K562 (cell line): ENCODE data around the gene ZMIZ1. TPM values are rescaled to one million over a fixed set of nuclear protein-coding genes. Genes with fewer than 3 reads are reported as not detected.
A peak's percentile ranks its signal among the peaks of the same experiment; 100 is the strongest.

ENCODE experiments used
- FOXM1 ChIP-seq, 2 experiments: fragments of 450-650 bp in 1 of 2; sonication (generic) in 1 of 2; formaldehyde crosslinking in 1 of 2; IDR thresholded peaks; 2 replicates each; pipeline versions ENCODE4 v1.6.1 to v1.9.0; 2017 to 2022; ENCODE audit warnings: low read depth in 2 of 2, mild to moderate bottlenecking in 2 of 2, missing genetic modification reagents in 1 of 2, moderate library complexity in 1 of 2
- GABPA ChIP-seq: fragments of 200-800 bp; sonication (Bioruptor generic); conservative IDR thresholded peaks from 2 replicates; pipeline ENCODE4 v1.6.1; 2016; ENCODE audit warnings: low read depth, missing genetic modification characterization, missing compliant biosample characterization
- MLLT1 ChIP-seq, 2 experiments: fragments of 450-650 bp; IDR thresholded peaks; 2 replicates each; pipeline ENCODE4 v1.6.1; 2016
- PYGO2 ChIP-seq: fragments of 450-650 bp; IDR thresholded peaks from 2 replicates; pipeline ENCODE4 v1.6.1; 2016; ENCODE audit warnings: mild to moderate bottlenecking, missing genetic modification characterization, moderate library complexity, missing compliant biosample characterization
- RBBP5 ChIP-seq: fragments of 200-600 bp; sonication (generic); IDR thresholded peaks from 2 replicates; pipeline ENCODE4 v1.6.1; 2012; ENCODE audit warnings: borderline replicate concordance, mild to moderate bottlenecking, low read length, control low read depth, inconsistent platforms; ENCODE audit not compliant: insufficient read depth, poor library complexity, severe bottlenecking
- RBFOX2 ChIP-seq: fragments of 200-400 bp; formaldehyde crosslinking; IDR thresholded peaks from 2 replicates; pipeline ENCODE4 v1.6.1; 2017; ENCODE audit warnings: low read depth, mild to moderate bottlenecking, low read length, moderate library complexity
- SMARCA4 ChIP-seq: fragments of 450-650 bp; IDR thresholded peaks from 2 replicates; pipeline ENCODE4 v1.6.1; 2016
- TEAD2 ChIP-seq: fragments of 450-650 bp; IDR thresholded peaks from 2 replicates; pipeline ENCODE4 v1.6.1; 2016; ENCODE audit warnings: missing genetic modification characterization, control low read depth, missing compliant biosample characterization
- TEAD4 ChIP-seq, 2 experiments: sonication (generic) in 1 of 2; formaldehyde crosslinking in 1 of 2; IDR thresholded peaks; 2 replicates each; pipeline versions ENCODE4 v1.6.1 to v1.8.0; 2012 to 2022; ENCODE audit warnings: borderline replicate concordance in 1 of 2, inconsistent platforms in 1 of 2, low read length in 1 of 2, mild to moderate bottlenecking in 1 of 2, missing genetic modification reagents in 1 of 2
- VEZF1 ChIP-seq: fragments of 200-800 bp; sonication (Bioruptor generic); IDR thresholded peaks from 2 replicates; pipeline ENCODE4 v1.6.1; 2017; ENCODE audit warnings: missing genetic modification characterization, missing compliant biosample characterization
- ZNF197 ChIP-seq: fragments of 200-800 bp; sonication (Bioruptor generic); IDR thresholded peaks from 2 replicates; pipeline ENCODE4 v1.6.1; 2016; ENCODE audit warnings: low read depth, missing genetic modification characterization, missing compliant biosample characterization
- ZNF639 ChIP-seq, 2 experiments: fragments of 200-800 bp in 1 of 2; sonication (Bioruptor generic) in 1 of 2; sonication (generic) in 1 of 2; formaldehyde crosslinking in 1 of 2; IDR thresholded peaks in 1 of 2; conservative IDR thresholded peaks in 1 of 2; 2 replicates each; pipeline versions ENCODE4 v1.5.0 to v1.6.1; 2016 to 2020; ENCODE audit warnings: missing compliant biosample characterization in 1 of 2, missing genetic modification characterization in 1 of 2, missing genetic modification reagents in 1 of 2
- polyA plus RNA-seq, 8 experiments: library from polyadenylated mRNA; depleted of rRNA in 4 of 8; stranded (reverse) in 5 of 8; unstranded in 3 of 8; fragments of >200 nt; fragmentation: Nextera tagmentation in 2 of 8; fragmentation: Illumina TruSeq in 1 of 8; extraction: Ambion mirVana in 2 of 8; extraction: Trizol in 1 of 8; gene quantifications; 2 replicates each; pipeline versions ENCODE4 v1.2.1 to v1.2.3, GENCODE V29; 2011 to 2014; ENCODE audit warnings: inconsistent platforms in 1 of 8, missing spikeins in 1 of 8
- total RNA-seq, 7 experiments: library from RNA; depleted of rRNA in 6 of 7; stranded (reverse); fragments of >200 nt in 6 of 7; fragmentation: Illumina TruSeq in 2 of 7; extraction: Trizol in 2 of 7; gene quantifications; 2 replicates each; pipeline versions ENCODE4 v1.2.1 to v1.2.3, GENCODE V29; 2011 to 2021; ENCODE audit warnings: low replicate concordance in 1 of 7

ZMIZ1 gene
- total and polyA plus RNA-seq, 9 of the 15 experiments (the other 6 are each of a cell fraction or from before 2014, with no cell fraction given) = 1.0 to 37.3 (median 4.3) TPM

GRCh38 chr10:79182781-79183467 is 114.2 kb downstream of the ZMIZ1 start (continued):
- no peak for TF ChIP-seq FOXM1 (IDR thresholded peaks at IDR 0.05; ENCODE audit: low read depth)
- TF ChIP-seq FOXM1 (CRISPR knock-in tag; IDR thresholded peaks at IDR 0.05; ENCODE audit: low read depth) = no peak
- peak; percentile 39; the same call in 1 of the 2 replicates for TF ChIP-seq VEZF1 (CRISPR knock-in tag)
- 0 out of 4 replicates have a peak, but pooled peaks have one; percentile 19 to 32 for TF ChIP-seq MLLT1 (IDR thresholded peaks at IDR 0.05)
- TF ChIP-seq ZNF639 (CRISPR knock-in tag; conservative IDR thresholded peaks at IDR 0.05 in 1 of 2, IDR thresholded peaks at IDR 0.05 in 1 of 2) = peak in 1 of 2 experiments; percentile 63; a peak in 1 of 4 replicates
- no peak for TF ChIP-seq RBBP5
- TF ChIP-seq TEAD4 (IDR thresholded peaks at IDR 0.05; ENCODE audit: low read length) = peak; percentile 76; the same call in 1 of the 2 replicates
- no peak for TF ChIP-seq TEAD4 (CRISPR knock-in tag; IDR thresholded peaks at IDR 0.05; ENCODE audit: borderline replicate concordance)
- peak; percentile 71; the same call in 1 of the 2 replicates for TF ChIP-seq SMARCA4
- 0 out of 2 replicates have a peak, but pooled peaks have one; percentile 10 for TF ChIP-seq GABPA (tag)
- no peak for TF ChIP-seq RBFOX2
- peak; percentile 60; the same call in 1 of the 2 replicates for TF ChIP-seq ZNF197 (CRISPR knock-in tag)
- TF ChIP-seq TEAD2 (tag) = no peak
- TF ChIP-seq PYGO2 (tag) = peak; percentile 64; the same call in 1 of the 2 replicates
